HG02970 (cell line): ENCODE results near the gene WDR90.

Experiments
- ATAC-seq: cut with Tn5 transposase; IDR thresholded peaks from one replicate; pipeline ENCODE4 v1.9.1; 2021; ENCODE audit warnings: mild to moderate bottlenecking, moderate library complexity, moderate number of reproducible peaks; ENCODE audit not compliant: unreplicated experiment, low FRiP score

The WDR90 gene

DNA sequence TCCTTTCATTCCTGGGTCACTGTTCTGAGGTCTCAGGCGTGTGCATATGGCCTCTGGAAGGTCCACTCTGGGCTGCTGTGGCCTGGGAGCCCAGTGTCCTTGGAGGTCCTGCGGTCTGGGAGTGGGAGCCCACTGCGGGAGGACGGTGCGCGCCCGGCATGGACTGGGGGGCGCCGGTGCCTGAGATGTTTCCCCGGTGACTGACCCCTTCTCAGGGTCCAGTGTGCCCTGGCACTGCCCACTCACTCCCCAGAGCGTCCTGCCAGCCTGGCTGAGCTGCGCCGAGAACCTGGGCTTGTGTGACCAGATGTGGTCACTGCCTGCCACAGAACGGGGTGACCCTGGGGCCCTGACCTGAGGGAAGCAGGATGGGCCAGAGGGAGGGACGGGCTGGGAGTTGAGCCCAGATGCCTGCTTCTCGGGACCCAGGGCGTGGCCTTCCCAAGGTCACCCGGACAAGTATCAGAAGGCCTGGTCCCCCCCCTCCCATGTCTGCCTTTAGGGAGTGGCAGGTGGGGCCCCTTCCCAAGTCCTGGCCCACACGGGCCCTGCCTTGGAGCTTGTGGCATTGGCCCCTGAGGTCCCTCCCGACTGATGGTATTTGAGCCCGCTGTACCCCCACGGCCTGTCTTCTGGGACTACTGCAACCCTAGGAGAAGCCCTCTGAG lies 25.2 kb downstream of the WDR90 start:
- ATAC-seq = no peak

DNA sequence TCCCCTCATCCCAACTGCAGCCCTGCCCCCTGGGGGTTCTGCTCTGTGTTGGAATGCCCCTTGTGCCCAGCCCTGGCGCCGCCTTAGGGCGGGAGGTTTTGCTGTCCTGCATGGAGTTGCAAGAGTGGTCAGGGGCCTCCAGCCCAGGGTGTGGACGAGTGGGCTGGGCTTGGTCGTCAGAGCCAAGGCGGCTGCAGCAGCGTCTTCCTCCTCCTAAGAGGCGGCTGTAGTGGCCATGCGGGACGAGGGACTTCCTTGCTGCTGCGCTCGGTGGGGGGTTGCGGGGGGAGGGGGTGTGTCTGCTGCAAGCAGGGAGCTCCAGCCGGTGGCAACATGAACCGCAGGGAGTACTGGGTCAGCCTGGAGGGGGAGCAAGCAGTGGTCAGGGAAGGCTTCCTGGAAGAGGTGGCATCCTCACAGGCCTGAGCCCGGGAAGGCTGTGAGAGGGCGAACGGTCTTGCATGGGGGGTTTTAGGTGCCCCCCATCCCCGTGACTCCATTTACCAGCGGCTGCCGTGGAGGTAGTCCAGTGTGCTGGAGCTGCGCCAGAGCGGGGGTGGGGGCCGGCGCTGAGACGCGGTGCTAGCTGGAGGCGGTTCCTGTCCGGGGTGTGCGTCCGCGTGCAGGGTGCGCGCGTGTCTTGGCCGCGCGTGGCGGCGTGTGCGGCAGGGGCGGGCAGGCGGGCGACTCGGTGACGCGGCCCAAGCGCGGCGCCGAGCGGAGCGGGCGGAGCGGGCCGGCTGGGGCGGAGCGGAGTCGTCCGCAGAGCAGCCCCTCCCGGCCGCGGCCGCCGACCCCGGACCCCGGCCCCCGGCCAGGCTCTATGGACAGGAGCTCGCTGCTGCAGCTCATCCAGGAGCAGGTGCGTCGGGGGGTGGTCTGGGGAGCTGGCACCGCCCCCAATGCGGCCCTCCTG lies 26.1 kb downstream of the WDR90 start, which contains the start of gene RHBDL1:
RHBDL1 (plus strand) TSS at position 704 of the 916 bp plus-strand sequence; CDS start at position 824, 120 bp downstream.
- no peak for ATAC-seq

DNA sequence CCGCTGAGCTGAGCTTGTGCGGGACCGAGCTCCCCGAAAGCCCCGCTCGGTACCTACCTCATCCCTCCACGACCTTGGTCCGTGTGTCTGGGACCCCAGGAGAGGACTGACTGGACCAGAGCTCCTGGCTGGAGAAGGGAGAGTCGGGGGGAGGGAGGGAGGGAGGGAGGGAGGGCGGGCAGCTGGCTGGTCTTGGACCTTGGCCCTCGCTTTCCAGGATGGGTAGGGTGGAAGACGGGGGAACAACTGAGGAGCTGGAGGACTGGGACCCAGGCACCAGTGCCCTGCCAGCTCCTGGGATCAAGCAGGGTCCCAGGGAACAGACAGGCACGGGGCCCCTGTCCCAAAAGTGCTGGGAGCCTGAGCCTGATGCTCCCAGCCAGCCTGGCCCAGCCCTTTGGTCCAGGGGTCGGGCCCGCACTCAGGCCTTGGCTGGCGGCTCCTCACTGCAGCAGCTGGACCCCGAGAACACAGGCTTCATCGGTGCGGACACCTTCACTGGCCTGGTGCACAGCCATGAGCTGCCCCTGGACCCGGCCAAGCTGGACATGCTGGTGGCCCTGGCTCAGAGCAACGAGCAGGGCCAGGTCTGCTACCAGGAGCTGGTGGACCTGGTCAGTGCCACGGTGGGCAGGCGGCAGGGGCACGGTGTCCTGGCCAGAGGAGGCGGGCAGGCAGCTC lies 26.9 kb downstream of the WDR90 start:
- no peak for ATAC-seq

DNA sequence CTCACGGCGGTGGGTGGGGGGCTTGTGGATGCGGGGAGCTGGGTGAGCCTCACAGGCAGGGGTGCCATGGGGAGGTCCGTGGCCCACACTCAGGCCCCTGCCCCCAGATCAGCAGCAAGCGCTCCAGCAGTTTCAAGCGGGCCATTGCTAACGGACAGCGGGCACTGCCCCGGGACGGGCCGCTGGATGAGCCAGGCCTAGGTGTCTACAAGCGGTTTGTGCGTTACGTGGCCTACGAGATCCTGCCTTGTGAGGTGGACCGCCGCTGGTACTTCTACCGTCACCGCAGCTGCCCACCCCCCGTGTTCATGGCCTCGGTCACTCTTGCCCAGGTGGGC lies 27.4 kb downstream of the WDR90 start:
- ATAC-seq = no peak

DNA sequence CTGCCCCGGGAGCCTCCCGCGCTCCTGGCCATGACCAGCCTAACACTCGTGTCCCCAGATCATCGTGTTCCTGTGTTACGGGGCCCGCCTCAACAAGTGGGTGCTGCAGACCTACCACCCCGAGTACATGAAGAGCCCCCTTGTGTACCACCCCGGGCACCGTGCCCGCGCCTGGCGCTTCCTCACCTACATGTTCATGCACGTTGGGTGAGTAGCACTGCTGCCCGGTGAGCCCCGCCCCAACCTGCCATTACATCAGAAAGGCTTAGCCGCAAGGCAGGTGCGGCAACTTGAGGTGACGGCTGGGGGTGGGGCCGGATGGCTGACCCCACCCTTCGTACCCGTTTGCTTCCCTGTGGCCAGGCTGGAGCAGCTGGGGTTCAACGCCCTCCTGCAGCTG lies 27.7 kb downstream of the WDR90 start:
- ATAC-seq = no peak

DNA sequence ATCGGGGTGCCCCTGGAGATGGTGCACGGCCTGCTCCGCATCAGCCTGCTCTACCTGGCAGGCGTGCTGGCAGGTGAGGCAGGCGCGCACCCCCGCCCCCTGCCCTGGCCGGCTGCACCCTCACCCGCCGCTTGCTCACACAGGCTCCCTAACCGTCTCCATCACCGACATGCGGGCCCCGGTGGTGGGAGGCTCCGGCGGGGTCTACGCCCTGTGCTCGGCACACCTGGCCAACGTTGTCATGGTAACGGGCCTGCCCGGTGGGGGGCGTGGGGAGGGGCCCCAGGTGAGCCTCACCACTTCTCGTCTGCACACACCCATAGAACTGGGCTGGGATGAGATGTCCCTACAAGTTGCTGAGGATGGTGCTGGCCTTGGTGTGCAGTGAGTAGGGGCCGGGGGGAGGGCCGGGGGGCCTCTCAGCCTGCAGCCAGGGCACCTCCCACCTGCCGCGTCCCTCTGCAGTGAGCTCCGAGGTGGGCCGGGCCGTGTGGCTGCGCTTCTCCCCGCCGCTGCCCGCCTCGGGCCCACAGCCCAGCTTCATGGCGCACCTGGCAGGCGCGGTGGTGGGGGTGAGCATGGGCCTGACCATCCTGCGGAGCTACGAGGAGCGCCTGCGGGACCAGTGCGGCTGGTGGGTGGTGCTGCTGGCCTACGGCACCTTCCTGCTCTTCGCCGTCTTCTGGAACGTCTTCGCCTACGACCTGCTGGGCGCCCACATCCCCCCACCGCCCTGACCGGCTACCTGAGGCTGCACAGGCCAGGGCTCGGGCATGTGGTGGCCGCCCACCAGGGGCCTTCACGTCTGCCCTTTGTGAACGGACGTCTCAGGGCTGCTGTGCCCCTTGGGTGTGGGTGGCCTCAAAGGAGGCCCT lies 28.4 kb downstream of the WDR90 start:
- ATAC-seq = no peak

DNA sequence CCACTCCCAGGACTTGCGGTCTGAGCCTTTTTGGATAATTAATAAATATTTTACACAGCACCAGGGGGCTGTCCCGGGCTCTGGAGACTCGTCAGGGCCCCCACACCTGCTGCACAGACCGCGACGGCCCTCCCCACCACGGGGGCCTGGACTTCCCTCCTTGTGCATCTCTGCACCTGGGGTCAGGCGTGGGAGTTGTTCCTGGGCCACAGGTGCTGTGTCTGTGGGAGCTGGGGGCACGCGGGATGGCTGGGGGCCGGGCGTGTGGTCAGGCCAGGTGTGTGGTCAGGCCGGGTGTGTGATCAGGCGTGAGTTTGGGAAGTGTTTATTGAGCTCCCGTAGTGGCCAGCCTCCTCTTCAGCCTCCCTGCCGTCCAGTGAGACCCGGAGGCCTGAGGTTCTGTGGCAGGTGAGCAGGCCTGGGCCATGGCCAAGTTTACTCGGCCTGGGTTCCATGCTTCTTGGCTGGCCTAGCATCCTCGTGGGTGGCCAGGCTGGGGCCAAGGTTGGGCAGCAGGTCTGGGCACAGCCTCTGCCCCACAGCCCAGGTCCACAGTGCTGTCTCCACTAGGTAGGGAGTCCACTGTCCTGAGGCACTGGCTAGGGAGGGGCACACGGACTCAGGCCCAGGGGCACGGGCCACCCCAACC lies 29.2 kb downstream of the WDR90 start:
- ATAC-seq = no peak

DNA sequence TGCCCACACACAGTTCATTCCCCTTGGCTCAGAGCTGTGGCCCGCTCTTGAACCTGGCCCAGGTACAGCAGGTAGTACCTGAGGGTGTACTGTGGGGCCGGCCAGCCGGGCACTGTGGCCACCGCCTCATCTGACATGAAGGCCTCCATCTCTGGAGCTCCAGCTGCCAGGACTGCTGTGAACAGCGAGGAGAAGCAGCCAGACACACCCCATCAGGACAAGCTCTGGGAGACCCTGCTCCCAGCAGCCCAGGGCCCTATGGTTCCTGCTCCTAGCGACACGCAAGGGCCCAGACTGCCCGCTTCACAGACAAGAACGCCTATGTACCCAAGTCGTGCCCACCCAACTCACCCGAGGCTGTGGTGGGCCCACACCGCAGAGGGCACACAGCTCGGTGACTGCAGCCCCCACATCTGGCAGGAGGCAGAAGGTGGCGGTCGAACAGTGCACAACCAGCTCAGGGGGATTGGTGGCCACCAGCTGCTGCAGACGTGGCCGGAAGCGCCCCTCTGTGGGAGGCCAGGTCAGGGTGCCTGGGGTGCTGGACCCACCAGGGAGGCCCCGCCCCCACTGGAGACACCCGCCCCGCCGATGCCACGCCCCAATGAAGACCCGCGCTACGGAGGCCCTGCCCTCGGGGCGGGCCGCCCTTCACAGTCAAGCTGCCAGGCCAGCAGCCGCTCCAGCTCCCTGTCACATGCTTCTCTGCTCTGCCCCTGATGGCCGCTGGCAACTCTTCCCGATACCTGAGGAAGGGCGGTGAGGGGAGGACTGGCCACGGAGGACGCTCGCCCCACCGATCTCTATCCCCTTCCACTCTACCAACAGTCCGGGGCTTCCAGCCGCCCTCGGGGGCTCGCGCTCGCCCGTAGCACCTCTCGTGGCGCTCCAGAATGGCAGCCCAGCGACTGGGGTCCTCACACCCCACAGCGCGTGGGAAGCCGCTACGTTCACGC lies 30.0 kb downstream of the WDR90 start:
- ATAC-seq = no peak

DNA sequence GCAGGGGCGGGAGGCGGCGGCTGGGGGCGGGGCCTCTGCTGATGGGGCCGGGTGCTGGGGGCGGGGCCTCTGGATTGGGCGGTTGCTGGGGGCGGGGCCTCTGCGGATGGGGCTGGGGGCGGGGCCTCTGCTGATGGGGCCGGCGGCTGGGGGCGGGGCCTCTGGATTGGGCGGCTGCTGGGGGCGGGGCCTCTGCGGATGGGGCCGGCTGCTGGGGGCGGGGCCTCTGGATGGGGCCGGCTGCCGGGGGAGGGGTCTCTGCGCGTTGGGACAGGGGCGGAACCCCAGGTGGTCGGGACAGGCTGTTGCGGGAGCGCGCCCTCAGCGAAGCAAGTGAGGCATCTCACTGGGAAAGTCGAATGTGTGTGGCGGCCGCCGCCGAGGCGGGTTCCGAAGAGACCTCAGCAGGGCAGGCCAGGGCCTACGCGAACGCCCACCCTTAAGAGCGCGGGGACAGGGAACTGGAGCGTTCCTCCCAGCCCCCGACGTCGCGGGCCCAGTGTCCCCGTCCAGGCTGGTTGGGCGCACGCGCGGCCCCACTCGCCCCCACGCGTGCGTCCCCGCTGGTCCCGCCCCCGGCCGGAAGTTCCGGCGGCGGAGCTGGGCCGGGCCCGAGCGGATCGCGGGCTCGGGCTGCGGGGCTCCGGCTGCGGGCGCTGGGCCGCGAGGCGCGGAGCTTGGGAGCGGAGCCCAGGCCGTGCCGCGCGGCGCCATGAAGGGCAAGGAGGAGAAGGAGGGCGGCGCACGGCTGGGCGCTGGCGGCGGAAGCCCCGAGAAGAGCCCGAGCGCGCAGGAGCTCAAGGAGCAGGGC lies 30.9 kb downstream of the WDR90 start, which contains the start of gene STUB1:
STUB1 (plus strand) TSS at position 597 of the 811 bp plus-strand sequence; CDS start at position 713, 116 bp downstream.
- no peak for ATAC-seq

DNA sequence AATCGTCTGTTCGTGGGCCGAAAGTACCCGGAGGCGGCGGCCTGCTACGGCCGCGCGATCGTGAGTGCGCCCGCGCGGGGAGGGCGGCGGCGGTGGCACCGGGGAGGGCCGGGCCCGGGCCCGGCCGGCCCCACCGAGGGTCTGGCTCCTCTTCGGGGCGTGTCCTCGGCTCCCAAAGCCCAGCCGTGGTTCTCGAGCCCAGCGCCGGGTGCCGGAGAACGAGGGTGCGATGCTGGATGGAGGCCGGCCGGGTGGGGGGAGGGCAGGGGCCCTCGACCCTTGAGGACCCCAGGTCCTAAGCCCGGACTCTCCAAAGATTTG lies 31.4 kb downstream of the WDR90 start:
- ATAC-seq = no peak

DNA sequence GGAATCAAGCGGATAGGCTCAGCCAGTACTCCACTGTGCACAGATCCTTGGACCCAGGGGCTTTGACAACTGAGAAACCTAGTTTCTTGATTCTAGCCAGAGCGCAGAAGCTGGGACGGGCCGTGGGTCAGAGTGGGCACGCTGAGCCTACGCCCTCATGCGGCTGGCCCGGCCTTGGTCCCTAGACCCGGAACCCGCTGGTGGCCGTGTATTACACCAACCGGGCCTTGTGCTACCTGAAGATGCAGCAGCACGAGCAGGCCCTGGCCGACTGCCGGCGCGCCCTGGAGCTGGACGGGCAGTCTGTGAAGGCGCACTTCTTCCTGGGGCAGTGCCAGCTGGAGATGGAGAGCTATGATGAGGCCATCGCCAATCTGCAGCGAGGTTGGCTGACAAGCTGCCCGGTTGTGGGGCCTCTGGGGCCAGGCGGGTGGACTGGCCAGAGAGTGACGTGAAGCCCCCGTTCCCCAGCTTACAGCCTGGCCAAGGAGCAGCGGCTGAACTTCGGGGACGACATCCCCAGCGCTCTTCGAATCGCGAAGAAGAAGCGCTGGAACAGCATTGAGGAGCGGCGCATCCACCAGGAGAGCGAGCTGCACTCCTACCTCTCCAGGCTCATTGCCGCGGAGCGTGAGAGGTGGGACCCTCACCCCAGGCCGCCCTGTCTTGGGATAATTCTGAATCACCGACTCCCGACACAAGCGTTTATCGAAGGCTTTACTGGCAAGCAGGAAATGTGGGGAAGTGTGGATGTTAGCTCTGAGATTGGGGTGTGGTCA lies 32.0 kb downstream of the WDR90 start:
- no peak for ATAC-seq

DNA sequence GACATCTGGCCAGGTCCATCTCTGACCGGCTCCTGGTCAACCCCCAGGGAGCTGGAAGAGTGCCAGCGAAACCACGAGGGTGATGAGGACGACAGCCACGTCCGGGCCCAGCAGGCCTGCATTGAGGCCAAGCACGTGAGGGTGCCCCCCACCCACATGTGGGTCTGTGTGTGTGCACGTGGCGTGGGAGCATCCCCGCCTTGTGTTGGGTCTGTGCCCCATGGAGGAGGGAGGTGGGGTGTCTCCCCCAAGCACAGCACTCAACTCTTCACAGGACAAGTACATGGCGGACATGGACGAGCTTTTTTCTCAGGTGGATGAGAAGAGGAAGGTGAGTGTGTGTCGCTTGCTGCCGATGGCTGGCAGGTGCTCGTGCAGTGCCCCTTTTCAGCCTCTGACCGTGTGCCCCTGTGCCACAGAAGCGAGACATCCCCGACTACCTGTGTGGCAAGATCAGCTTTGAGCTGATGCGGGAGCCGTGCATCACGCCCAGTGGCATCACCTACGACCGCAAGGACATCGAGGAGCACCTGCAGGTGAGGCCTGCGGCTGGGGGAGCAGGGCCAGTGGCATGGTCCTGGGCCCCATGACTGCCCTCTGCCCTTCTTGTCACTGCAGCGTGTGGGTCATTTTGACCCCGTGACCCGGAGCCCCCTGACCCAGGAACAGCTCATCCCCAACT lies 32.7 kb downstream of the WDR90 start:
- ATAC-seq = no peak

DNA sequence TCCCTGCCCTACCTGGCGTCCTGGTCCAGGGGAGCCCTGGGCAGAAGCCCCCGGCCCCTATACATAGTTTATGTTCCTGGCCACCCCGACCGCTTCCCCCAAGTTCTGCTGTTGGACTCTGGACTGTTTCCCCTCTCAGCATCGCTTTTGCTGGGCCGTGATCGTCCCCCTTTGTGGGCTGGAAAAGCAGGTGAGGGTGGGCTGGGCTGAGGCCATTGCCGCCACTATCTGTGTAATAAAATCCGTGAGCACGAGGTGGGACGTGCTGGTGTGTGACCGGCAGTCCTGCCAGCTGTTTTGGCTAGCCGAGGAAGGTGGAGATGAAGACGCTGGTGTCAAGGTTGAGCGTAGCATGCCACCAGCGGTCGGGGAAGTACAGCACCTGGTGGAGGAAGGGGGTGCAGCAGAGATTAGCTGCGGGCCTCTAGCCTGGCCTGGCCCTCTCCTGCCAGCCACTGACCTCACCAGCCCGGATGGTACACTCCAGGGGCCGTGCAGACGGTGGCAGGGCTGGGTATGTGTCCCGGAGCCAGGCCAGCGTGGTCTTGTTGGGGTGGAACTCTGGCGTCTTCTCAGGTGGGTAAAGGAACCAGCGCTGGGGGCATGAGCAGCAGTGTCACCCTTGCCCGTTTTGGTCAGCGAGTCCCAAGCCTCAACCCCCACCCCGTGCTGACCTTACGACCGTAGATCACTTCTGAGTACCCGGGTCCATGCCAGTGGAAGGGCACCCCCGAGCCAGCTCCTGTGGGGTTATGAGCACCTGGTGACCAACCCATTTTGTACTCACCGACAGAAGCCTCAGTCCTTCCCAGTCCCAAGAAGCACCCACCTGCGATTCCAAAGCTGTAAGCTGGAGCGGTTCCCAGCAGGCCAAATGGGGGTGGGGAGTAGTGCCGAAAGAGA lies 33.6 kb downstream of the WDR90 start:
- ATAC-seq = no peak

DNA sequence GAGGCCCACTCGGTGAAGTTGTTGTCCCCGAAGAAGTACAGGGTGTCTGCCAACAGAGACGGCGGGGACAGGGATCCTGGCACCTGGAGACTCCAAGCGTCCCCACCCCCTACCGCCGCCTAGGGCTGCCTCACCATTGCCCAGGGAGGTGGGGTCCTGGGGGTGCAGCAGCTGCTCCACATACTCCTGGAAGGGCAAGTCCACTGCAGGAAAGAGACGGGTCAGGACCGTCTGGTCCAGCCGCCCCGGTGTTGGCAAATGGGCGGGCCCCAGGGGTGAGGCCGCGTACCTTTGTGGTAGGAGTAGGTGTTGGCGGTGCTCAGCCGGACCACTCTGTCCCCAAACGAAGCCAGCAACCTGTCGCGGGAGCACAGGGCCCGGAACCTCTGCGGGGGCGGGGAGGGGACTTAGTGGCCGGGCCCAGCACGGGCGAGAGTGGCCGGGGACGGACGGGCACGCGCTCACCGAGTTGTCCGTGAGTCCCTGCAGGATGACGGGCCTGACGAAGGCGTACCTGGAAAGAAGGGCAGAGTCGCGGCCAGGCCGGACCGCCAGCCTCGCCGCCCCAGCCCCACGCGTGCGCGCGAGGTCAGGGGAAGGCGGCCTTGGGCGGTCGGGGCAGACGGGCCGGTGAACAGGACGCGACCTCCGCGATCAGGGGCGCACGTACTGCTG lies 34.4 kb downstream of the WDR90 start:
- no peak for ATAC-seq
